AG10803 (cell line): ENCODE results near the gene OSBPL7.
A peak's percentile ranks its signal among the peaks of the same experiment; 100 is the strongest.

Experiments used
- DNase-seq: peaks from one replicate; pipeline ENCODE4 v3.0.0; 2010; ENCODE audit warnings: low read depth
- H3K4me3 ChIP-seq: 2 replicates; pipeline ENCODE4 v1.5.1; 2011; ENCODE audit warnings: mild to moderate bottlenecking, low read length, control low read depth
- TF ChIP-seq, protein P1 (sequence below): conservative IDR thresholded peaks from 2 replicates; pipeline ENCODE4 v1.5.1; 2011; ENCODE audit warnings: mild to moderate bottlenecking, low read length, control low read depth, inconsistent platforms

Gene OSBPL7

DNA sequence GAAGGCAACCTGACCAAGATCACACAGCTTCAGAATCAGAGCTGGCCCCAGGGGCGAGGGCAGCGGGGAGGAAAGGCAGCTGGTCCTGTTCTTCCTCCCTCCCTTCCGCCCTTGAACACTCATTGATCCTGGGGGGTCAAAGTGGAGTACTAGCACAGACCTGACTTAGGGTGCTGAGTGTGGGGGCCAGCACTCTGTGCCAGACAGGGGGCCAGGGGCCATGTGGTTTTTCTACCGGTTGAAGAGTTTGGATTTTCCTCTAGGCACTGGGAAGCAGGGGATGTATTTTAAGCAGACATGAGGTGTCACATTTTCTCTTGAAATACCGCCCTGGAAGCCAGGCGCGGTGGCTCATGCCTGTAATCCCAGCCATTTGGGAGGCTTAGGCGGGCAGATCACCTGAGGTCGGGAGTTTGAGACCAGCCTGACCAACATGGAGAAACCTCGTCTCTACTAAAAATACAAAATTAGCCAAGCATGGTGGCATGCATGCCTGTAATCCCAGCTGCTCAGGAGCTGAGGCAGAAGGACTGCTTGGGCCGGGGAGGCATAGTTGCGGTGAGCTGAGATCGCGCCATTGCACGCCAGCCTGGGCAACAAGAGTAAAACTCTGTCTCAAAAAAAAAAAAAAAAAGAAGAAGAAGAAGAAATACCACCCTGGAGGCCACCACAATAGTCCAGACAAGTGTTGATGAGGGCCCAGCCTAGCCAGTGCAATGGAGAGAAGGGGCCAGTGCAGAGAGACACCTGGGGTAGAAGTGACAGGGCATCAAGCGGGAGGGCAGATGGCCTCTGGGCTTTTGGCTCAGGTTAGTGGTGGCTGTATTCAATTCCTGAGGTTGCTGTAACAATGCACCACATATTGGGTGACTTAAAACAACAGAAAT lies 15.3 kb downstream of the OSBPL7 start:
- no peak for DNase-seq
- H3K4me3 ChIP-seq = no peak overlapping the region
- TF ChIP-seq, protein P1, sequence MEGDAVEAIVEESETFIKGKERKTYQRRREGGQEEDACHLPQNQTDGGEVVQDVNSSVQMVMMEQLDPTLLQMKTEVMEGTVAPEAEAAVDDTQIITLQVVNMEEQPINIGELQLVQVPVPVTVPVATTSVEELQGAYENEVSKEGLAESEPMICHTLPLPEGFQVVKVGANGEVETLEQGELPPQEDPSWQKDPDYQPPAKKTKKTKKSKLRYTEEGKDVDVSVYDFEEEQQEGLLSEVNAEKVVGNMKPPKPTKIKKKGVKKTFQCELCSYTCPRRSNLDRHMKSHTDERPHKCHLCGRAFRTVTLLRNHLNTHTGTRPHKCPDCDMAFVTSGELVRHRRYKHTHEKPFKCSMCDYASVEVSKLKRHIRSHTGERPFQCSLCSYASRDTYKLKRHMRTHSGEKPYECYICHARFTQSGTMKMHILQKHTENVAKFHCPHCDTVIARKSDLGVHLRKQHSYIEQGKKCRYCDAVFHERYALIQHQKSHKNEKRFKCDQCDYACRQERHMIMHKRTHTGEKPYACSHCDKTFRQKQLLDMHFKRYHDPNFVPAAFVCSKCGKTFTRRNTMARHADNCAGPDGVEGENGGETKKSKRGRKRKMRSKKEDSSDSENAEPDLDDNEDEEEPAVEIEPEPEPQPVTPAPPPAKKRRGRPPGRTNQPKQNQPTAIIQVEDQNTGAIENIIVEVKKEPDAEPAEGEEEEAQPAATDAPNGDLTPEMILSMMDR = no peak

DNA sequence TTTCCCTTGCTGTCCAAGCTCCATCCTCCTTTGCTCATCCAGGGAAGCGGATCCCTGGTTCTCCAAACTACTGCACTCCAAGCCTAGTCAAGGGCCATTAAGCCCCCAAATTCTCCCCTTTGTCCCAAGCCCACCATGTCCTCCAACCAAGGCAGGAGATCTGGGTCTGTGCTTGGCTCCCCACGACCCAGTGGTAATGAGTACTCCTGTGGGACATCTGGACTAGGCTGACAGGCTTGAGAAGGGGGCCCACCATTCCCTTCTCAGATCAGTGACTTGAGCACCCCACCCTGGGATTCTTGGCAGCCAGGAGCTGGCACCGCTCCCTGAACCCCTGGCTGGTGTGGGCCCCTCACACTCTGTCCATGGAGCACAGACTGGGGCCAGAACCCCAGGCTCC lies 17.1 kb downstream of the OSBPL7 start:
- H3K4me3 ChIP-seq = no peak overlapping the region
- DNase-seq = no peak
- TF ChIP-seq, protein P1 = no peak

- TF ChIP-seq, protein P1 = no peak
- no peak for DNase-seq
- no peak overlapping the region for H3K4me3 ChIP-seq
These were observed 17.8 kb downstream of the OSBPL7 start for GRCh38 chr17:47803751-47804150.

- no peak overlapping the region for H3K4me3 ChIP-seq
- DNase-seq = no peak
- TF ChIP-seq, protein P1 = no peak
These were observed 18.4 kb downstream of the OSBPL7 start for GRCh38 chr17:47803201-47803600.

DNA sequence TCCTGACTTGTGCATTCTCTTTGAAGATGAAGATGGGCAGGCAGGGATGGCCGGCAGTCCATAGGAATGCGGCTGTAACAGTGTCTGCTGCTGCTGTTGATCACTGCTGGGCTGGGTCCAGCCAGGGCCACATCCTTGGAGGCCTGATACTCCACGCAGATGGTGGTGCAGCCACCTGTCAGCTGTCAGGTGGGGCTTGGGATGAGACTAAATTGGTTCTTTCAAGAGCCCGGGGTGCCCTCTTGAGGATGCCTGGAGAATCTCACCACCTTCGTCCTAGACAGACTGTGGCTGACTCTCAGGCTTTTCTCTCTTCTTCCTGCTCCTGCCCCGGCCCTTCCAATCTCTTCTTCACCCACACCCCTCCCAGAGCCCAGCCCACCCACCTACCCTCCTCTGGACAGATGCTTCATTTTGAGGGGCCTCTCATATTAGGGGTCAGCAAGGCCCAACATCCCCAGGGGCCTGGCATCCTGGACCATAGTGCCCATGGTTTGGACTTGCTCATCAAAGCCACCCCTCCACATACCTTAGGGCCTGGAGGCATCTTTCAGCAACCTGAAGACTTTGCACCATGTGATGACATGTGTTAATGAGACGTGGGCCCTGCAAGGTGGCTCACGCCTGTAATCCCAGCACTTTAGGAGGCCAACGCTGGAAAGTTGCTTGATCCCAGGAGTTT lies 19.1 kb downstream of the OSBPL7 start:
- TF ChIP-seq, protein P1 = peak; percentile 65
- peak; percentile 22 for DNase-seq
- H3K4me3 ChIP-seq = no peak overlapping the region

DNA sequence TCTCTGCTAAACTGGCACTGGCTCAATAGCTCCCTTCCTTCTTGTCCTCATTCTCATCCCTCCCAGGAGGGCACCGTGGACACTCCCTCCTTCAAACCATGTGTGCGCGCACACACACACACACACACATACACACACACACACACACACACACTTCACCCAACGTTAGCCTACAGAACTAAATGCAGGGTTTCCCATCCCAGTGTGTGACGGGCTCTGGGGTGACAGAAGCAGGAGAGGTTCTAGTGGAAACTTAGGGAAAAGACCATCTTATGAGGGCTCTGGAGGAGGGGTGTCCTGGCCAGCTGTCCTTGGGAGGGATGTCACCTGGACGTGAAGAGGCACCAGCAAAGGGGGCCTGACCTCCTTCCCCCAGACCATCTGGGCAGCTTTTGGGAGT lies 19.7 kb downstream of the OSBPL7 start:
- H3K4me3 ChIP-seq = no peak overlapping the region
- DNase-seq = no peak
- TF ChIP-seq, protein P1 = no peak
